GM19328 (cell line): ENCODE data around the gene MBD2.
"Not testable (repeated sequence)": the region's sequence is repeated elsewhere in the genome, so short reads cannot be mapped to it uniquely, and the experiment has no call there.

Source experiments
- ATAC-seq: cut with Tn5 transposase; IDR thresholded peaks from one replicate; pipeline ENCODE4 v1.9.1; 2021; ENCODE audit warnings: mild to moderate bottlenecking, moderate library complexity; ENCODE audit not compliant: unreplicated experiment

Gene MBD2

GRCh38 chr18:54154231-54154630 is 70.2 kb downstream of the MBD2 start:
- no peak for ATAC-seq

GRCh38 chr18:54151376-54151775 is 73.1 kb downstream of the MBD2 start:
- ATAC-seq: no peak

- no peak for ATAC-seq
Measured at GRCh38 chr18:54150226-54150625, 74.2 kb downstream of the MBD2 start.

GRCh38 chr18:54149078-54149697 is 75.3 kb downstream of the MBD2 start:
- ATAC-seq: no peak

- no peak for ATAC-seq
Measured at GRCh38 chr18:54148678-54149077, 75.8 kb downstream of the MBD2 start.

- no peak for ATAC-seq
Measured at GRCh38 chr18:54148151-54148550, 76.3 kb downstream of the MBD2 start.

GRCh38 chr18:54147439-54147838 is 77.0 kb downstream of the MBD2 start:
- ATAC-seq: peak; percentile 78

GRCh38 chr18:54141041-54141608 is 83.3 kb downstream of the MBD2 start:
- no peak for ATAC-seq

GRCh38 chr18:54140641-54141040 is 83.8 kb downstream of the MBD2 start:
- ATAC-seq: no peak

- ATAC-seq: no peak
Measured at GRCh38 chr18:54135216-54135615, 89.3 kb downstream of the MBD2 start.

GRCh38 chr18:54134053-54134452 is 90.4 kb downstream of the MBD2 start:
- no peak for ATAC-seq

GRCh38 chr18:54130631-54131030 is 93.8 kb downstream of the MBD2 start:
- no peak for ATAC-seq

GRCh38 chr18:54130177-54130576 is 94.3 kb downstream of the MBD2 start:
- no peak for ATAC-seq

- no peak for ATAC-seq
Measured at GRCh38 chr18:54129448-54130067, 94.9 kb downstream of the MBD2 start.

- ATAC-seq: peak; percentile 68
Measured at GRCh38 chr18:54127759-54128378, 96.6 kb downstream of the MBD2 start.

- no peak for ATAC-seq
Measured at GRCh38 chr18:54125429-54125828, 99.0 kb downstream of the MBD2 start.

GRCh38 chr18:54123720-54124440 is 100.6 kb downstream of the MBD2 start:
- ATAC-seq: not testable (repeated sequence)

GRCh38 chr18:54119524-54120019 is 104.9 kb downstream of the MBD2 start:
- peak; percentile 86 for ATAC-seq

- no peak for ATAC-seq
Measured at GRCh38 chr18:54117853-54118773, 106.4 kb downstream of the MBD2 start.
